GDM1 (cell line): Measurements from ENCODE around the gene AHCYL2.
"Not testable (repeated sequence)": the region's sequence is repeated elsewhere in the genome, so short reads cannot be mapped to it uniquely, and the experiment has no call there.

Experiments
- DNase-seq: peaks from one replicate; lab custom pipeline; 2025; lab: John Stamatoyannopoulos, UW

AHCYL2 gene

DNA sequence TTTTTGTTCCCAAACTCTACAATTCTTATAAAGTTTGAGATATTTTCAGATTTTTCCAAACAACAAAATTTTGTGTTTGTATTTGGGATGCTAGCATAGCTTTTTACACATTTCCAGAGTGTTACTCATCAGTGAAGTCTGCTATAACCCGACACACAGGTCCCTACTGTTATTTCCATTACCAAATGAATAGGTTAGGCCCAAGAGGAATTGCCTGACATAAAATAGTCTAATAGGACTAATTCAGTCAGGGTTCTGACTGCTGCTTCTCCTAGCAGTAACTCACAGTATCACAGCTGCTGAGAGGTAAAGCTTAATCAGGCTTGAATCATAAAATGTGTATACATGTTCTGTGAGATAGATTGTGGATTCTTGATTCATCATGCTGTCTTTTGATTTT lies 160.3 kb downstream of the AHCYL2 start:
- DNase-seq = no peak

DNA sequence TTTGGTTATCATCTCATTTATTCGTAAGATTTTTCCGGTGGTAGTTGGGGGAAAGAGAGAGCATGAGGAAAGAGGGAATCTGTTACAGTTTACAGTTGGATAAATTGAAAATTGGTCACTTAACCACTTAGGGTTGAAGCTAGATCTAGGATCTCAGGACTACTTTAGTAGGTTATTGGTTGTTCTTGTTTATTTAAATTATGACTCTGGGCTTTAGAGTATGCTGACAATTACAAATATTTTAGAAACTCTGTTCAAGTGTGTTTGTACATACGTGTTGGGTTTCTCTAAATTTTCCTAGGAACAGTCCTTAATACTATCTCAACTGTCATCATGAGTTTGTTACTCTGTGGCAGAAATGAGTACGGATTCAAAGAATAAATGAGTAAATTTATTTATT lies 160.8 kb downstream of the AHCYL2 start:
- DNase-seq = no peak

DNA sequence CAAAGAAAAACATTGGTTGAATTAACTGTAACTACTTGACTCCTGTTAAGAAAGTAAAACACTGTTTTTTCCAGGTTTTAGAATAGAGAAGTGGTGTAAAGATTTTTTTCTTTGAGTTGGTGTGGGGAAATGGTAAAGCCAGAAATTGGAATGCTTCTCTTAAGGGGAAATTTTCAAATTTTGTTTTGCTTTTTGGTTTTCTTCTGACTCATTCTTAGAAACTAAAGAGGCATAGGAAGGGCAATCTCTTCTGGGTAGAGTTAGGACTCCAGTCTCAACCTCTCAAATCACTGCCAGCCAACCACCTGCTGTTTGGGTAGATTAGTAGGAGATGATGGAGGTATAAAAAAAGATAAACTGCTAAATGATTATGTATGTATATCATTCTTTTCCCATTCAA lies 161.7 kb downstream of the AHCYL2 start:
- DNase-seq = no peak

DNA sequence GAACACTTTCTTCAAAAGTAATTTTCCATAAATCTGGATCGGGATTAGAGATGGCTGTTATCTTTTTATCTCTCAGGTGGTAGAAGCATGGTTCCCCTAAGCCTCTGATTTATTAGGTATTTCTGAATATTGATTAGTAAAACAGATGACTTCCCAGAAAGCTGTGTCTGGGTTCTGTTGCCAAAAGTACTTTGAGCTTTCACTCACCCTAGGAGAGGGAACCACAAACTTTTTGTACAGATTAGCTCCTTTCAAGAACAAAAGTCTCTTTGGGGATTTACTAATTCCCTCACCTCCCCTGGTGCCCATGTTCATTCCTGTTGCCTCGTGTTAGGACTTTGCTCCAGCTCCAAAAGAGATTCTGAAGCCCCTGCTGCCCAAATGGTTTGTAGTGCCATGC lies 162.7 kb downstream of the AHCYL2 start:
- DNase-seq = no peak

DNA sequence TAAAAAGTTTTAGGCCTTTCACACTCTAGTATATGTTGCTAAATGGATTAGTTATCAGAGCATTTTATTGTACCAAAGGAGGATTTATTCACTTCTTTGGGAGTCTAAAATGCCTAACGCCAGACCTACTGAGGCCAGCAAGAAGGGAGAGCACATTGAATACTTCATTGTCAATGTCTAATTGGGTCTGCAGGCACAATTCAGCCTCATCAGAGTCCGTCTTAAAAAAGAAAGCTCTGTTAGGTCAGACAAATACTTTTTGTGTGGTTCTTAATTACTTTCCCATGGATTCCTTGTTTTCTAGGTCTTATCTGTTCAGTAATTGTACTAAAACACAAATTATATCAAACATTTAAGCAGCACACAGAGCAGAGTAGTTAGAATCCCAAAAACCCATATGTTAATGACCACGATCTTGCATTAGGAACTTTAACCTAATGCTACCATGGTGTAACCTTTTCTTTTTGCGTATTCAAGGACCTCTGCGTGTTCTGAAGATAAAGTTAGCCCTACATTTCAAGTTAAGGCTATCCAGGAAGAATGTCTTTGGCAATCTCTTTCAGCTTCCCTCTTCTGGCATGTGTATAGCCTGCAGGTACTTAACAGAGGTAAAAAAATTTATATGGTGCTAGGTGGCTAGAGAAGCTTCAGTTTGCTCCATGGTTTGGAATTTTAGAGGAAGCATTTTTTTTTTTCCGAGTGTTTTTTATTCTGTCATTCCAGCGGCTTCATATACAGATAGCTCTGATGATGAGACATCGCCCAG lies 163.7 kb downstream of the AHCYL2 start:
- no peak for DNase-seq

DNA sequence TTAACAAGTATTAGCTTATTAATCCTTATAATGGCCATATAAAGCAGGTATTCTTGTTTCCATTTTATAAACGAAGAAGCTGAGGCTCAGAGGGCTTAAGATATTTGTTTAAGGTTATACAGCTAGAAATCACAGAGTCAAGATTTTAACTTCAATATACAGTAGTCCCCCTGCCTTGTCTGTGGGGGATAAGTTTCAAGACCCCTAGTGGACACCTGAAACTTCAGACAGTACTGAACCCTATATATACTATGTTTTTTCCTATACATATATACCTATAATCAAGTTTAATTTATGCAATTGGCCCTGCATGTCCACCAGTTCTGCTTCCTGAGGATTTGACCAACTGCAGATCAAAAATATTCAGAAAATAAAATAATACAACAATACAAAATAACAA lies 165.0 kb downstream of the AHCYL2 start:
- DNase-seq = no peak

DNA sequence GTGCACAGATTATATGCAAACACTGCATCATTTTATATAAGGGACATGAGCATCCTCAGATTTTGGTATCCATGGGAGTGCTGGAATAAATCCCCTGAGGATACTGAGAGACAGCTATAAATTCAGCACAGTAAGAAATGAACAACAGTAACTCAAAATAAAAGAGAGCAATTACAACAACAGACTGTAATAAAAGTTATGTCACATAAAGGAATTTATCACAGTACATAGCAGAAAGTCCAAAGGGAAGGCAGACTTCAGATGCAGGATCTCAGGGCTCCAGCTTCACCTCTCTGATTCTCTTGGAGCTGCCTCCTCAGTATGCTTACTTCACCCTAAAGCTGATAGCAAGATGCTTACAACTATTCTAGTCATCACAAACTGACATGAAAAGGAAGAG lies 165.5 kb downstream of the AHCYL2 start:
- no peak for DNase-seq

DNA sequence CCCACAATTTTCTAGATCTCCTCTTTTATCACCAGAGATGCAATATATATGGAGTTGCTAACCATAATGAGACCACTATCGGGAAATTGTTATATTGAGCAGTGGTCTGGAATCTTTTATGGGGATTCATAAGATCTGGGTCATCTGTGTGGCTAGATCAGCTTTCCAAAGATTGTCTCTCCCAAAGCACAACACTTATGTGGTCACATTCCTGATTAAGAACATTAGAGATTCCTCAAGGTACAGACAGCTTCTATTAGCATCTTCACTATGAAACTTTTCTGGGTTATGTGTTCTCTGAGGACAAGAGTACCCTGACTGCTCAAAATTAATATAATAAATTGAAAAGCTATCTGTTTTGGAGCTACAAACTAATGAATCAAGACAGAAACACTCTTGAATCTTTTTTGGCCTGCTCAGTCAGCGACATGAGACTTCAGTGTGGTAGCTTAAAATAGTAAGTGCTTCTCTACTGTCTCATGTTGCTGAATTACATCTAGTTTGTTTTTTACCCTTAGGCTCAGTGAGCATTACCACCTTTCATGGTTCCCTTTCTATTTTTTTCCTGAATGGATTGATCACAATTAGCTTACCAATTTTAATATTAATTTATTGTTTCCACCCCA lies 166.8 kb downstream of the AHCYL2 start:
- no peak for DNase-seq

DNA sequence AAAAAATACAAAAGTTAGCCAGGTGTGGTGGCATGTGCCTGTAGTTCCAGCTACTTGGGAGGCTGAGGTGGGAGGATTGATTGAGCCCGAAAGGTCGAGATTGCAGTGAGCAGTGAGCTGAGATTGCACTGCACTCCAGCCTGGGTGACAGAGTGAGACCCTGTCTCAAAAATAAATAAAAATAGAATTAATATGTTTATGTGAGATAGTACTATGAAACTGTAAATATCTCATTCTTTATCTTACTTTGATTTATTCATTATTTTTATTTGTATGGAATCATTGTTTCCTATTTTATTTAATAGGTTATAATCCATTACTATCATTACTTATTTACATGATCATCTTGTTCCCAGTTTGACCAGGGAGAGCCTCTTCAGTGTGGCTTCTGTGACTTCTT lies 168.4 kb downstream of the AHCYL2 start:
- no peak for DNase-seq

DNA sequence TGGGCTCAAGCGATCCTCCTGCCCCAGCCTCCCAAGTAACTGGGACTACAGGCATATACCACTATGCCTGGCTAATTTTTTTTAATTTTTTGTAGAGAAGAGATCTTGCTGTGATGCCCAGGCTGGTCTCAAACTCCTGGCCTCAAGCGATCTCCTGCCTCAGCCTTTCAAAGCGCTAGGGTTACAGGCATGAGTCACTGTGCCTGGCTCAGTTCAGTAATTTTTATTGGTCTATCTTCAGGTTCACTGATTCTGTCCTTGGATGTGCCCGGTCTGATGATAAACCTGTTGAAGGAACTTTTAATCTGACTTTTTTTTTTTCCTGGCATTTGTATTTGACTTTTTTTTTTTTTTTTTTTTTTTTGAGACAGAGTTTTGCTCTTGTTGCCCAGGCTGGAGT lies 169.3 kb downstream of the AHCYL2 start:
- DNase-seq = no peak

DNA sequence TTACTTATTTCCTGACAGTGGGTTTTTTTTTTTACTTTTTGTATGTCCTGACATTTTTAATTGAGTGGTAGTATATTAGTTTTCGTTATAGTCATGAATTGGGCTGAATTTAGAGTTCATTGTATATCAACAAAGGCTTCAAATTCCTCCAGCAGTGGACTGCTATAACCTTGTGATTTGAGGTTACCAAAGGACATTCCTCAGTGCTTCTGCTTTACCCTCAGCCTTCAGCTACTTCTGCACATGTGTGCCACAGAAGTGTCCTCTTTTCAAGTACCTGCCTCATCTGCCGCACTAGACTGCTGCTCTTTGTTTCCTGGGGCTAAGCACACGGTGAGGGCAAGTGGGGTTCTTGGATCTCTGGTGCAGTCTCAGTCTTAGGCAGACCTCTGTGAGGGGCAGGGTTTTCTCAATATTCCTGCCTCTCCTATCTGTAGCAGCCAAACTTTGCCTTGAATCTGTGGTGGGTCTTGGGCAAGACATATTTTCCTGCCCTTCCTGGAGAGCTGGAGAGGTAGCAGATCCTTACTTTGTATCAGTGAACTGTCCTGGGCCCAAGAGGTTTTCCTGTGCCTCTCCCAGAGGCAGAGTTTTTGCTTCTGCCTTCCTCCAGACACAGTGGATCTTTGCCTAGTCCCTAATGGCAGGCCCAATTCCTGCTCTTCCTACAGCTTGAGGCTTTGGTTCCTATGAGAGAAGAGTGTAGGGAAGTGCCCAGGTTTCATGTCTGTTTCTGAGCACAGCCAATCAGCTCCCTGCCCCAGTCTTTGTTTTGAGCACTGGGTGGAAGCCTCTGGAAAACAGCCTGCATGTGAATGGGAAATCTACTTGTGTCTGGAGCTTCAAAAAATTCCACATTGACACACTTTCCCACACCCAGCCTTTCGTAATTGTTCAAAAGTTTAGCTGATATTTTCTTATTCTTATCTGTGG lies 170.4 kb downstream of the AHCYL2 start:
- no peak for DNase-seq

DNA sequence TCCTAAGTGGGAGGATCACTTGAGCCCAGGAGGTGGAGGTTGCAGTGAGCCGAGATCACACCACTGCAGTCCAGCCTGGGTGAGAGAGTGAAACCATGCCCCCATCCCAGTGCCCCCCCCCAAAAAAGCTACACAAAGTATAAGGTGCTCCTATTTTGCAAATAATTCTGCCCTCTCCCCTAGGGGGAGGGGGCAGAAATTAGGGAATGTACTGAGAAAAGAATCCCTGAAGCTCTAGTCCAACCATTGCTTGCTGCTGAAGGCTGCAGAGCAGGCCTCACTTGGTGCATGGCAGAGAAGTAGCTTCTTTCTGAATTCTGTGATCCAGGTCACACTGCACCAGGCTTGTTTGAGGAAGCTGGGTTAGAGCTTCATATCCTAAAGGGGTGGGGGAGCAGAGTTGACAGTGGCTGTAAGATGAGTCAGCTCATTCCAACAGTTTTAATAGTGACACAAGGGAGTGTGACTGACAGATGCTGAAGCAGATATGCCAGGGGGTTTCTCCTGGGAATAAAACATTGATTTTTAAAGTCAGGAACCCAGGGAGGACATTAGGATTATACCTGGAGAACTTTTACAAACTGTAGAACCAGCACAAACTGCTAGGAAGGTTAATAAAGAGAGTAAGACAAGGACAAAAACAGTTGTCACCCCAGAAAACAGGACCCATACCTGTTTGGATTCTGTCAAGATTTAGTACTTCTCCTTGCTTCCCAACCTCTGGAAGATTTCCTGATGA lies 176.6 kb downstream of the AHCYL2 start:
- DNase-seq = peak; percentile 79

DNA sequence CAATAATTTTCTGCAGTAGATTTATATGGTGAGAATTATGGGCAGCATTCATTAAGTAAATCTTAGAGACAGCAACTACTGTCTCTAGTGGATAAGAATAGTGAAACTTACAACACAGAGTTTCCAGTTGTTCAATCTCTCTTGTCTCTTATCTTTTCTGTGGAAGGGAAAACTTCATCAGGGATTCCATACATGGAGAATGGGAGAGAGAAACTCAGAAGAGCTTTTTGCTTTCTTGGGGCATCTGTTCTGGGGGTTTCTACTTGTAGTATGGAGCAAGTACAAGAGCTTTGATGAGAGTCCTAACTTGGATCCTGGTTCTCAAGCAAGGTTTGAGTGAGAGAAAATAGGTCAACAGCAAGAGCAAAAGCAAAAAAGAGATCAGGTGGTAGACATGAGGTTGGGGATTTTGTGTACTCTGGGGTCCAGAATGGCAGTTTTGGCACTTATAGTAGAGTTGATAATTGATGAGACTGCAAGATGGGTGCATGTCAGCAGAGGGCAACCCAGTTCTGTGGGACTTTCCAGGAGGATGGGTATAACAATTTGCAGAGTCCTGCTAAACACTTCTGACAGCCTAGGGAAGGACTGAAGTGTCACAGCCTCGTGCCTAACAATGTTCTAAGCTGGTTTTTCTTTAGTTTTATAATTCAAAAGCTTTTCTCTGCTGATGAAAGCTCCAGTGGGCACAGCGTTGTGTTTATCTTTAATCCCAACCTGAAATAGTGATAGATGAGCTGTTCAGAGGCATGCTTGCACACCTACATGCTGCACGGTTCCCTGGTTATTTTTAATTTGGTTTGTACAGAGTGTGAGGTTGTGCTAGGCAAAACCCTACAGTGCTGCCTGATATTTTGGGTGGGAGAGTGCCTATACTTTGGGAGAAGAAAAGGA lies 177.4 kb downstream of the AHCYL2 start:
- peak; percentile 17 for DNase-seq

DNA sequence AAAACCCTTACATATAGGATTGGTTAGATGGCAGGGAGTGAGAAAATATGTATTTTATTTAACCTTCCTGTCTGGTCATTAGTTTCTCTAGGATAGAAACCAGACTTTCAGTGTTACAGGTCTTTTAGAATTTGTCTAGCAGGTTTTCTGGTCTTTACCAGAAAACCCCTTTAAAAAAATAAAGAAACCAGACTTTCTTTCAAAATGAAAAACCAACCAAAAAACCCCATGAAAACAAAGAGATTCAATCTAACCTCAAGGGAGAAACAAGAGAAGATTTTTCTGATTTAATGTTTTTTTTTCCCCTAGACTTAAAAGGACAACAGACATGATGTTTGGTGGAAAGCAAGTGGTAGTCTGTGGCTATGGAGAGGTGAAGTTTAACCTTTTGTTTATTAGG lies 180.7 kb downstream of the AHCYL2 start:
- no peak for DNase-seq

DNA sequence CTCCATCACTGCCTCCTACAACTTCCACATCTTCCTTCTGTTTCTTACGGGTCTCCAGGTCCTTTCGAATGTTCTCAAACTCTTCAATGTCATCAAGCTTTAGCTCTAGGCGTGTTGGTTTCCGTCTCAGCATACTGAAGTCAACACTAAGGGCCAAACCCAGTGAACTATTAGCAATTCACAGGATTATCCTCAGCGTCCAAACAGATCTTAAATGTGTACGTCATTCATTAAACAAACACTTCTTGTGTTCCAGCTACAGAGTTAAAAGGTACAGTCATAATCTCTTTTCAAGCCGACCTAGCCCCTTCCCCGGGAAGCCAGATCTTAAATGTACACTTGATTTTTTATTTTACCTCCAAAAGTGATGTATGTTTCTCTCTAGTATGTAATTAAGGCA lies 185.4 kb downstream of the AHCYL2 start:
- not testable (repeated sequence) for DNase-seq

DNA sequence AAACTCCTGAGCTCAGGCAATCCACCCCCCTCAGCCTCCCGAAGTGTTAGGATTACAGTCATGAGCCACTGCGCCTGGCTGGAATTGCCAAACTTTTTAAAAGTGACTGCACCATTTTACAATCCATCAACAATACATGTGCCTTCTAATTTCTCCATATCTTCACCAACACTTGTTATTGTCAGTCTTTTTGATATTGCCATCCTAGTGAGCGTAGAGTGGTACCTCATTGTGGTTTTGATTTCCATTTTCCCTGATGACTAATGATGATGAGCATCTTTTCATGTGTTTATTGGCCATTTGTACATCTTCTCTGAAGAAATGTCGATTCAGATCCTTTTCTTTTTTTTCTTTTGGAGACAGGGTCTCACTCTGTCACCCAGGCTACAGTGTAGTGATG lies 187.7 kb downstream of the AHCYL2 start:
- no peak for DNase-seq

DNA sequence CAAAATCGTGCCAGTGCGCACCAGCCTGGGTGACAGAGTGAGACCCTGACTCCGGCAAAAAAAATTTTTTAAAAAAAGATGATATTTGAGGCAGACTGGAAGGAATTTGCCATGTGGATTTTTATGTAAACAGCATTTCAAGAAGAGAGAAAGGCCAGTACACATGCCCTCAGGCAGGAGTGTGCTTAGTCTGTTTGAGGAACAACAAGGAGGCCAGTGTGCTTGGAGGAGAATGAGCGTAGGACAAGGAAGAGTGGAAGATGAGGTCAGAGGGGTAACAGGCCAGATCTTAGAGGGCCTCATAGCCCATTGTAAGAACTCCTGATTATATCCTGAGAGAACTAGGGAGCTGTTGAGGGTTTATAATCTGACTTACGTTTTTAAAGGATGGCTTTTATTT lies 192.2 kb downstream of the AHCYL2 start:
- DNase-seq = no peak

DNA sequence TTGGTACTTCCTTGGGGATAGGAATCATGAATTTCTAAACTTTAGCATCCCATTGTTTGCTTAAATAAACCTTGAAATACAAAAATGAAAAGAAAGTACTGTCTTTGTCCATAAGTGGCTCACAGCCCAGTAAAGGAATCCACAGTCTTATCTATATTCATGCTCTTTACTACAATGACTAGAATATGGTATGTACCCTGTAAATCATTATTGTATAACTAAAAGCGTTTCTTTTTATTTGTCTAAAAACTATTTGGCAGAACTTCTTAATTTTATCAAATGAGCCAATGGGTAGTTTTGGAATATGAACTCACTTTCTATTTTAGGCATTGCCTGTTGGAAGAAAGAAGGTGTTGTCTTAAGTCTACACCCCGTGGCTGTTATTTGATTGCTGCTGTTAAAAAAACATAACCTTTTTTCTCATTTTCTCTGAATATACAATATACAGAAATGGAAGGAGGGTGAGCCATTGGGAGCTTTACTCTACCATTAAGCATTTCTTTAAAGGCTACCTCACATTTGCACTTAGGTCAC lies 197.0 kb downstream of the AHCYL2 start:
- no peak for DNase-seq

DNA sequence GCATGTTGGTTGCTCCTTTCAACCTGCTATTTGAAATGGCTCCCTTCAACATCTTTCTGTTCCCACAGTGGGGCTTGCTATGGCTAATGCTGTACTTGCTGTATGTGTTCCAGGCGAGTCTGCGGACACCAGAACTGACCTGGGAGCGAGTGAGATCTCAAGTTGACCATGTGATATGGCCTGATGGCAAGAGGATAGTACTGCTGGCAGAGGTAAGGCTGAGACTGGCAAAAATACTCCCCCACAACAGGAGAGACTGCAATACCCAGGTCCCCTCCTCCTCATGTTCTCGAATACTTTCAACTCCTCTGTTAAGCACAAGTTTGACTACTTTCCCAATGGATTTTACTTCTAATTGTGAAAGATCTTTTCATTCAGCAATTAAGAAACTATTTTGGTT lies 197.9 kb downstream of the AHCYL2 start:
- DNase-seq = no peak

DNA sequence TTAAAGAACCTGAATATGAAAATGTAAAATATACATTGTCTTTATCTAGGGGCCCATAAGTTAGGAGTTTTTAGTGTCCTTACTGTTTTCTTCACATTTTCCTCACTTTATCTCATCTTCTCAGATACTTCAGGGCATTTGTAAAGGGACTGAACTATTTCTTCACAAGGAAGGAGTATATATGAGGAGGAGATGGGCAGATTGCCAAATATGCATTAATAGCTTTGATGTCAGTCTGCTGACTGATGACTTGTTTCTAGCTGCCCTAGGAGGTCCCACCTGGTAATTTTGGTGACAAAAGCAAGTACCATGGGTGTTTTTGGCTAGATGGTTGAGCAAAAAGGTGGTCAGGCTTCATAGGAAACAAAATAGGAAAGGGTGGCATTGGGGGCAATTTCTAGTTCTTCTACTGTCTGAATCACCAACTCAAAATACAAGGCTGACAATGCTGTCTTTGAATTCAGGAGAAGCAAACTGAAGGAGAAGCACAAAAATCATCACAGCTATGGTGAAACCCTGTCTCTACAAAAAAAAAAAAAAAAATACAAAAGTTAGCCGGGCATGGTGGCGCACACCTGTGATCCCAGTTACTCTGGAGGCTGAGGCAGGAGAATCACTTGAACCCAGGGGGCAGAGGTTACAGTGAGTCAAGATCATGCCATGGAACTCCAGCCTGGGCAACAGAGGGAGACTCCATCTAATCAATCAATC lies 199.0 kb downstream of the AHCYL2 start:
- no peak for DNase-seq
